ENCODE data around the gene C1QL4. TPM values are rescaled to one million over a fixed set of nuclear protein-coding genes. Genes with fewer than 3 reads are reported as not detected.

C1QL4 gene
- total RNA-seq, 1 experiment from 2014 or later, result 2.1 TPM

- ATAC-seq, result no peak
- BruUV-seq (replicated peaks), result no TSS peak
- H3K36me3 ChIP-seq (ENCODE audit: control insufficient read depth, insufficient read depth, low read length), result no peaks in the 10 kb centered on the region
- no peak for DNase-seq (ENCODE audit: low read depth, low spot score)
- in situ Hi-C loops (cut with HindIII; ENCODE audit: low pct_unique_long_range_greater_than_20kb, low sequenced_read_pairs) (no loop called here), intact Hi-C loops (cut with micrococcal nuclease; ENCODE audit: unreplicated experiment) (no loop called here)
- no peaks in the 10 kb centered on the region for H3K27me3 ChIP-seq (ENCODE audit: control insufficient read depth, insufficient read depth, low read length)
- H3K9me3 ChIP-seq (ENCODE audit: control insufficient read depth, insufficient read depth, low read depth, low read length), result no peaks in the 10 kb centered on the region
- TF ChIP-seq, protein P1, sequence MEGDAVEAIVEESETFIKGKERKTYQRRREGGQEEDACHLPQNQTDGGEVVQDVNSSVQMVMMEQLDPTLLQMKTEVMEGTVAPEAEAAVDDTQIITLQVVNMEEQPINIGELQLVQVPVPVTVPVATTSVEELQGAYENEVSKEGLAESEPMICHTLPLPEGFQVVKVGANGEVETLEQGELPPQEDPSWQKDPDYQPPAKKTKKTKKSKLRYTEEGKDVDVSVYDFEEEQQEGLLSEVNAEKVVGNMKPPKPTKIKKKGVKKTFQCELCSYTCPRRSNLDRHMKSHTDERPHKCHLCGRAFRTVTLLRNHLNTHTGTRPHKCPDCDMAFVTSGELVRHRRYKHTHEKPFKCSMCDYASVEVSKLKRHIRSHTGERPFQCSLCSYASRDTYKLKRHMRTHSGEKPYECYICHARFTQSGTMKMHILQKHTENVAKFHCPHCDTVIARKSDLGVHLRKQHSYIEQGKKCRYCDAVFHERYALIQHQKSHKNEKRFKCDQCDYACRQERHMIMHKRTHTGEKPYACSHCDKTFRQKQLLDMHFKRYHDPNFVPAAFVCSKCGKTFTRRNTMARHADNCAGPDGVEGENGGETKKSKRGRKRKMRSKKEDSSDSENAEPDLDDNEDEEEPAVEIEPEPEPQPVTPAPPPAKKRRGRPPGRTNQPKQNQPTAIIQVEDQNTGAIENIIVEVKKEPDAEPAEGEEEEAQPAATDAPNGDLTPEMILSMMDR (IDR thresholded peaks at IDR 0.05), result no peak
- TF ChIP-seq SIN3A (IDR thresholded peaks at IDR 0.05; ENCODE audit: borderline replicate concordance, insufficient read depth, low read depth, low read length) (no peak), POLR2AphosphoS5 (IDR thresholded peaks at IDR 0.05; ENCODE audit: low read depth, low read length) (no peak), TCF7L2 (IDR thresholded peaks at IDR 0.05; ENCODE audit: low read depth, low read length) (no peak)
- TF ChIP-seq, protein P2, sequence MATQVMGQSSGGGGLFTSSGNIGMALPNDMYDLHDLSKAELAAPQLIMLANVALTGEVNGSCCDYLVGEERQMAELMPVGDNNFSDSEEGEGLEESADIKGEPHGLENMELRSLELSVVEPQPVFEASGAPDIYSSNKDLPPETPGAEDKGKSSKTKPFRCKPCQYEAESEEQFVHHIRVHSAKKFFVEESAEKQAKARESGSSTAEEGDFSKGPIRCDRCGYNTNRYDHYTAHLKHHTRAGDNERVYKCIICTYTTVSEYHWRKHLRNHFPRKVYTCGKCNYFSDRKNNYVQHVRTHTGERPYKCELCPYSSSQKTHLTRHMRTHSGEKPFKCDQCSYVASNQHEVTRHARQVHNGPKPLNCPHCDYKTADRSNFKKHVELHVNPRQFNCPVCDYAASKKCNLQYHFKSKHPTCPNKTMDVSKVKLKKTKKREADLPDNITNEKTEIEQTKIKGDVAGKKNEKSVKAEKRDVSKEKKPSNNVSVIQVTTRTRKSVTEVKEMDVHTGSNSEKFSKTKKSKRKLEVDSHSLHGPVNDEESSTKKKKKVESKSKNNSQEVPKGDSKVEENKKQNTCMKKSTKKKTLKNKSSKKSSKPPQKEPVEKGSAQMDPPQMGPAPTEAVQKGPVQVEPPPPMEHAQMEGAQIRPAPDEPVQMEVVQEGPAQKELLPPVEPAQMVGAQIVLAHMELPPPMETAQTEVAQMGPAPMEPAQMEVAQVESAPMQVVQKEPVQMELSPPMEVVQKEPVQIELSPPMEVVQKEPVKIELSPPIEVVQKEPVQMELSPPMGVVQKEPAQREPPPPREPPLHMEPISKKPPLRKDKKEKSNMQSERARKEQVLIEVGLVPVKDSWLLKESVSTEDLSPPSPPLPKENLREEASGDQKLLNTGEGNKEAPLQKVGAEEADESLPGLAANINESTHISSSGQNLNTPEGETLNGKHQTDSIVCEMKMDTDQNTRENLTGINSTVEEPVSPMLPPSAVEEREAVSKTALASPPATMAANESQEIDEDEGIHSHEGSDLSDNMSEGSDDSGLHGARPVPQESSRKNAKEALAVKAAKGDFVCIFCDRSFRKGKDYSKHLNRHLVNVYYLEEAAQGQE (IDR thresholded peaks at IDR 0.05; ENCODE audit: insufficient read depth in 1 of 2, low read depth in 2 of 2, low read length in 1 of 2), result no peak
- H3K4me3 ChIP-seq (ENCODE audit: low read depth in 2 of 2, low read length in 2 of 2), result no peak overlapping the region
- H3K4me1 ChIP-seq (ENCODE audit: control insufficient read depth, insufficient read depth, low read length), result no peaks in the 10 kb centered on the region
- ChIA-PET POLR2A (no interaction called here), CTCF (no interaction called here)
- no peak overlapping the region for H3K27ac ChIP-seq (ENCODE audit: low read length)
These were observed 31.1 kb downstream of the C1QL4 start for GRCh38 chr12:49305762-49306510.

GRCh38 chr12:49304161-49304560, 32.8 kb downstream of the C1QL4 start:
- no peaks in the 10 kb centered on the region for H3K36me3 ChIP-seq (ENCODE audit: control insufficient read depth, insufficient read depth, low read length)
- no peak for TF ChIP-seq POLR2AphosphoS5 (IDR thresholded peaks at IDR 0.05; ENCODE audit: low read depth, low read length)
- TF ChIP-seq TCF7L2 (IDR thresholded peaks at IDR 0.05; ENCODE audit: low read depth, low read length), result no peak
- no peak overlapping the region for H3K4me3 ChIP-seq (ENCODE audit: low read depth in 2 of 2, low read length in 2 of 2)
- ChIA-PET CTCF (interaction anchor here (0.5 kb wide), 1 partner anchor 8 kb away, joined by 3 read pairs; no protein-coding TSS in a partner anchor), POLR2A (interaction anchor here (0.8 kb wide), 1 partner anchor 38 kb away, joined by 6 read pairs; no protein-coding TSS in a partner anchor)
- in situ Hi-C loops (cut with HindIII; ENCODE audit: low pct_unique_long_range_greater_than_20kb, low sequenced_read_pairs) (no loop called here), intact Hi-C loops (cut with micrococcal nuclease; ENCODE audit: unreplicated experiment) (no loop called here)
- no peaks in the 10 kb centered on the region for H3K9me3 ChIP-seq (ENCODE audit: control insufficient read depth, insufficient read depth, low read depth, low read length)
- no peak for ATAC-seq
- H3K4me1 ChIP-seq (ENCODE audit: control insufficient read depth, insufficient read depth, low read length), result no peaks in the 10 kb centered on the region
- H3K27me3 ChIP-seq (ENCODE audit: control insufficient read depth, insufficient read depth, low read length), result no peaks in the 10 kb centered on the region
- no peak overlapping the region for H3K27ac ChIP-seq (ENCODE audit: low read length)
- no TSS peak for BruUV-seq (replicated peaks)
- no peak for DNase-seq (ENCODE audit: low read depth, low spot score)

GRCh38 chr12:49301760-49302159, 35.2 kb downstream of the C1QL4 start:
- no TSS peak for BruUV-seq (replicated peaks)
- DNase-seq (ENCODE audit: low read depth, low spot score) (no peak), ATAC-seq (no peak)
- Histone ChIP-seq H3K36me3 (ENCODE audit: control insufficient read depth, insufficient read depth, low read length) (no peaks in the 10 kb centered on the region), H3K4me3 (ENCODE audit: low read depth in 2 of 2, low read length in 2 of 2) (no peak overlapping the region), H3K4me1 (ENCODE audit: control insufficient read depth, insufficient read depth, low read length) (peaks cover 4% of the 10 kb centered on the region), H3K27me3 (ENCODE audit: control insufficient read depth, insufficient read depth, low read length) (no peaks in the 10 kb centered on the region), H3K27ac (ENCODE audit: low read length) (no peak overlapping the region), H3K9me3 (ENCODE audit: control insufficient read depth, insufficient read depth, low read depth, low read length) (no peaks in the 10 kb centered on the region)
- ChIA-PET CTCF (interaction anchor here (0.7 kb wide), 1 partner anchor 74 kb away, joined by 3 read pairs; no protein-coding TSS in a partner anchor), POLR2A (no interaction called here)
- intact Hi-C loops (cut with micrococcal nuclease; ENCODE audit: unreplicated experiment) (no loop called here), in situ Hi-C loops (cut with HindIII; ENCODE audit: low pct_unique_long_range_greater_than_20kb, low sequenced_read_pairs) (no loop called here)
- TF ChIP-seq TCF7L2 (IDR thresholded peaks at IDR 0.05; ENCODE audit: low read depth, low read length) (no peak), POLR2AphosphoS5 (IDR thresholded peaks at IDR 0.05; ENCODE audit: low read depth, low read length) (no peak), SIN3A (IDR thresholded peaks at IDR 0.05; ENCODE audit: borderline replicate concordance, insufficient read depth, low read depth, low read length) (no peak)
- TF ChIP-seq, protein P1 (IDR thresholded peaks at IDR 0.05), result no peak
- TF ChIP-seq, protein P2 (IDR thresholded peaks at IDR 0.05; ENCODE audit: insufficient read depth in 1 of 2, low read depth in 2 of 2, low read length in 1 of 2), result no peak

All from Panc1 (cell line).